ENCODE results near the gene SLC38A11.

- TF ChIP-seq CTCF (conservative IDR thresholded peaks at IDR 0.05) (no peak), ZFX (IDR thresholded peaks at IDR 0.05) (no peak)
These were observed 83.9 kb downstream of the SLC38A11 start for GRCh38 chr2:164871404-164871803.
